H9 (cell line): ENCODE results near the gene GRHL3. TPM values are rescaled to one million over a fixed set of nuclear protein-coding genes. Genes with fewer than 3 reads are reported as not detected.

Source experiments
- DNase-seq: peaks from one replicate; pipeline ENCODE4 v3.0.0-alpha.2; 2017
- H2AFZ ChIP-seq: one replicate; pipeline ENCODE4 v1.6.1; 2013; ENCODE audit warnings: mild to moderate bottlenecking, low read length, control low read depth, moderate library complexity
- H2AK5ac ChIP-seq: 2 replicates; pipeline ENCODE4 v1.6.1; 2013; ENCODE audit warnings: low read length, control low read depth, mixed read lengths; ENCODE audit not compliant: insufficient read length
- H2BK120ac ChIP-seq: one replicate; pipeline ENCODE4 v1.6.1; 2013; ENCODE audit warnings: low read depth, mild to moderate bottlenecking, low read length, control low read depth, inconsistent platforms; ENCODE audit not compliant: poor library complexity, severe bottlenecking
- H2BK12ac ChIP-seq: 2 replicates; pipeline ENCODE4 v1.6.1; 2013; ENCODE audit warnings: low read length, control low read depth, mixed read lengths, low read depth; ENCODE audit not compliant: insufficient read length
- H2BK15ac ChIP-seq: 2 replicates; pipeline ENCODE4 v1.6.1; 2013; ENCODE audit warnings: low read depth, low read length, control low read depth
- H2BK20ac ChIP-seq: one replicate; pipeline ENCODE4 v1.6.1; 2013; ENCODE audit warnings: low read depth, mild to moderate bottlenecking, low read length, control low read depth, inconsistent platforms; ENCODE audit not compliant: poor library complexity, severe bottlenecking
- H2BK5ac ChIP-seq: 2 replicates; pipeline ENCODE4 v1.6.1; 2013; ENCODE audit warnings: low read length, control low read depth, mixed read lengths; ENCODE audit not compliant: insufficient read length
- H3K14ac ChIP-seq: 2 replicates; pipeline ENCODE4 v1.6.1; 2013; ENCODE audit warnings: low read length, control low read depth; ENCODE audit not compliant: insufficient read depth
- H3K18ac ChIP-seq: 2 replicates; pipeline ENCODE4 v1.6.1; 2013; ENCODE audit warnings: low read depth, mild to moderate bottlenecking, mixed read lengths, low read length, control low read depth; ENCODE audit not compliant: insufficient read length
- H3K23ac ChIP-seq: 2 replicates; pipeline ENCODE4 v1.6.1; 2013; ENCODE audit warnings: low read length, control low read depth, mixed read lengths, low read depth; ENCODE audit not compliant: insufficient read length
- H3K23me2 ChIP-seq: 2 replicates; pipeline ENCODE4 v1.6.1; 2013; ENCODE audit warnings: low read depth, mild to moderate bottlenecking, mixed read lengths, low read length, control low read depth; ENCODE audit not compliant: insufficient read length, poor library complexity, severe bottlenecking
- H3K27ac ChIP-seq: 2 replicates; pipeline ENCODE4 v1.5.1; 2013; ENCODE audit warnings: low read length, control low read depth, mixed read lengths, low read depth; ENCODE audit not compliant: insufficient read length
- H3K27me3 ChIP-seq: 2 replicates; pipeline ENCODE4 v1.6.1; 2013; ENCODE audit warnings: low read length, control low read depth, inconsistent platforms; ENCODE audit not compliant: insufficient read depth
- H3K4ac ChIP-seq: 2 replicates; pipeline ENCODE4 v1.6.1; 2013; ENCODE audit warnings: low read depth, mild to moderate bottlenecking, control low read depth, inconsistent platforms, low read length, moderate library complexity
- H3K4me1 ChIP-seq: 2 replicates; pipeline ENCODE4 v1.6.1; 2013; ENCODE audit warnings: low read length, control low read depth, inconsistent platforms; ENCODE audit not compliant: insufficient read depth
- H3K4me2 ChIP-seq: 2 replicates; pipeline ENCODE4 v1.6.1; 2013; ENCODE audit warnings: low read length, control low read depth, mixed read lengths; ENCODE audit not compliant: insufficient read length, insufficient read depth
- H3K56ac ChIP-seq: 2 replicates; pipeline ENCODE4 v1.6.1; 2013; ENCODE audit warnings: low read depth, mild to moderate bottlenecking, mixed read lengths, low read length, control low read depth; ENCODE audit not compliant: insufficient read length
- H3K79me1 ChIP-seq: 2 replicates; pipeline ENCODE4 v1.6.1; 2013; ENCODE audit warnings: low read depth, mild to moderate bottlenecking, moderate library complexity, low read length, control low read depth, inconsistent platforms; ENCODE audit not compliant: insufficient read depth, poor library complexity, severe bottlenecking
- H3K79me2 ChIP-seq: 2 replicates; pipeline ENCODE4 v1.6.1; 2013; ENCODE audit warnings: low read length, control low read depth, inconsistent platforms; ENCODE audit not compliant: insufficient read depth
- H3K9ac ChIP-seq: 2 replicates; pipeline ENCODE4 v1.6.1; 2013; ENCODE audit warnings: low read length, control low read depth, mixed read lengths; ENCODE audit not compliant: insufficient read length; ENCODE audit errors: extremely low read depth
- H3K9me3 ChIP-seq: one replicate; pipeline ENCODE4 v1.6.1; 2013; ENCODE audit warnings: low read depth, low read length, inconsistent platforms; ENCODE audit not compliant: control insufficient read depth
- H3T11ph ChIP-seq: one replicate; pipeline ENCODE4 v1.6.1; 2013; ENCODE audit warnings: mild to moderate bottlenecking, low read length, control low read depth, inconsistent platforms
- H4K20me1 ChIP-seq: one replicate; pipeline ENCODE4 v1.6.1; 2013; ENCODE audit not compliant: control insufficient read depth, insufficient read length, insufficient read depth
- H4K5ac ChIP-seq: 2 replicates; pipeline ENCODE4 v1.6.1; 2013; ENCODE audit warnings: low read depth, mild to moderate bottlenecking, mixed read lengths, low read length, control low read depth; ENCODE audit not compliant: insufficient read length
- H4K8ac ChIP-seq: replicated peaks from 2 replicates; pipeline ENCODE4 v1.6.1; 2013; ENCODE audit warnings: low read length, control low read depth, mixed read lengths, low read depth; ENCODE audit not compliant: insufficient read length
- H4K91ac ChIP-seq: 2 replicates; pipeline ENCODE4 v1.6.1; 2013; ENCODE audit warnings: low read depth, mild to moderate bottlenecking, moderate library complexity, mixed read lengths, low read length, control low read depth; ENCODE audit not compliant: insufficient read length
- H3K27ac Mint-ChIP-seq, 3 experiments: 2 replicates in 2 of 3; 3 replicates in 1 of 3; pipeline ENCODE4 v1.8.0; 2020 to 2021; ENCODE audit warnings: mixed read lengths in 3 of 3, mild to moderate bottlenecking in 1 of 3, moderate library complexity in 1 of 3
- H3K27me3 Mint-ChIP-seq: 2 replicates; pipeline ENCODE4 v1.8.0; 2021; ENCODE audit warnings: low read depth, mild to moderate bottlenecking, moderate library complexity, mixed read lengths
- H3K36me3 Mint-ChIP-seq, 3 experiments: 2 replicates in 2 of 3; 3 replicates in 1 of 3; pipeline ENCODE4 v1.8.0; 2020 to 2021; ENCODE audit warnings: low read depth in 3 of 3, mixed read lengths in 3 of 3; ENCODE audit not compliant: insufficient read depth in 1 of 3
- H3K4me1 Mint-ChIP-seq, 2 experiments: 2 replicates each; pipeline ENCODE4 v1.8.0; 2020; ENCODE audit warnings: mixed read lengths in 2 of 2
- H3K4me3 Mint-ChIP-seq, 2 experiments: 2 replicates in 1 of 2; 3 replicates in 1 of 2; pipeline ENCODE4 v1.8.0; 2020 to 2021; ENCODE audit warnings: mild to moderate bottlenecking in 2 of 2, mixed read lengths in 2 of 2, moderate library complexity in 1 of 2
- H3K9me3 Mint-ChIP-seq, 2 experiments: 2 replicates in 1 of 2; 3 replicates in 1 of 2; pipeline ENCODE4 v1.8.0; 2020; ENCODE audit warnings: mild to moderate bottlenecking in 2 of 2, mixed read lengths in 2 of 2, moderate library complexity in 1 of 2
- CTCF ChIP-seq: fragments of 200-600 bp; sonication (generic); conservative IDR thresholded peaks from 3 replicates; pipeline ENCODE4 v1.8.0; 2021; ENCODE audit warnings: antibody characterized with exemption, mild to moderate bottlenecking
- WGBS: extraction: QIAGEN DNeasy Blood & Tissue Kit; methylation state at CpG from one replicate; pipeline ENCODE4 v1.1.7; 2013; ENCODE audit warnings: missing lambda C conversion rate, low lambda C conversion rate, mixed read lengths; ENCODE audit not compliant: insufficient read length; ENCODE audit errors: extremely low coverage; 5-methylcytosine and 5-hydroxymethylcytosine counted together
- total RNA-seq: library from RNA; stranded (reverse); gene quantifications from 2 replicates; pipeline ENCODE4 v1.2.1, GENCODE V29; 2021

Gene GRHL3
- total RNA-seq, 1 experiment from 2014 or later: 3.5 TPM

- no peaks in the 10 kb centered on the region for H3K79me1 ChIP-seq
- WGBS: no CpG with 5 or more reads among the region's 9 CpGs
- H3K18ac ChIP-seq: no peak overlapping the region
- Mint-ChIP-seq H3K27ac (peak overlapping the region; percentile 2 to 74 (median 62); a peak in 3 of 7 replicates), H3K27me3 (peaks cover 11% of the 10 kb centered on the region), H3K4me3 (no peak overlapping the region), H3K9me3 (no peaks in the 10 kb centered on the region), H3K36me3 (no peaks in the 10 kb centered on the region), H3K4me1 (peaks cover 39 to 40% of the 10 kb centered on the region in 2 experiments)
- no peaks in the 10 kb centered on the region for H3K27me3 ChIP-seq
- H3K23ac ChIP-seq: no peak overlapping the region
- no peak overlapping the region for H2AFZ ChIP-seq
- H2AK5ac ChIP-seq: no peak overlapping the region
- H2BK15ac ChIP-seq: no peak overlapping the region
- H2BK12ac ChIP-seq: peak overlapping the region; percentile 22
- H2BK20ac ChIP-seq: no peak overlapping the region
- no peaks in the 10 kb centered on the region for H3K79me2 ChIP-seq
- H3K56ac ChIP-seq: no peak overlapping the region
- TF ChIP-seq CTCF: no peak; the same call in 2 of the 3 replicates
- H3K9ac ChIP-seq: no peak overlapping the region
- no peak overlapping the region for H2BK120ac ChIP-seq
- H3K4me2 ChIP-seq: no peak overlapping the region
- H3K23me2 ChIP-seq: no peaks in the 10 kb centered on the region
- peaks cover 4% of the 10 kb centered on the region for H3K4me1 ChIP-seq
- H4K5ac ChIP-seq: no peak overlapping the region
- no peaks in the 10 kb centered on the region for H3K9me3 ChIP-seq
- no peak overlapping the region for H3K4ac ChIP-seq
- H2BK5ac ChIP-seq: no peak overlapping the region
- no peaks in the 10 kb centered on the region for H4K20me1 ChIP-seq
- no peak overlapping the region for H3K27ac ChIP-seq
- H3T11ph ChIP-seq: no peak overlapping the region
- peak overlapping the region; percentile 69 for H4K8ac ChIP-seq
- peak overlapping the region; percentile 53; the same call in 1 of the 2 replicates for H3K14ac ChIP-seq
- DNase-seq: no peak
- H4K91ac ChIP-seq: no peak overlapping the region
Observed at GRCh38 chr1:24294716-24295371, 24.3 kb upstream of the GRHL3 start.
